ENCODE results near the gene CCL25.
"Not testable (repeated sequence)": the region's sequence is repeated elsewhere in the genome, so short reads cannot be mapped to it uniquely, and the experiment has no call there.

Gene CCL25

DNA sequence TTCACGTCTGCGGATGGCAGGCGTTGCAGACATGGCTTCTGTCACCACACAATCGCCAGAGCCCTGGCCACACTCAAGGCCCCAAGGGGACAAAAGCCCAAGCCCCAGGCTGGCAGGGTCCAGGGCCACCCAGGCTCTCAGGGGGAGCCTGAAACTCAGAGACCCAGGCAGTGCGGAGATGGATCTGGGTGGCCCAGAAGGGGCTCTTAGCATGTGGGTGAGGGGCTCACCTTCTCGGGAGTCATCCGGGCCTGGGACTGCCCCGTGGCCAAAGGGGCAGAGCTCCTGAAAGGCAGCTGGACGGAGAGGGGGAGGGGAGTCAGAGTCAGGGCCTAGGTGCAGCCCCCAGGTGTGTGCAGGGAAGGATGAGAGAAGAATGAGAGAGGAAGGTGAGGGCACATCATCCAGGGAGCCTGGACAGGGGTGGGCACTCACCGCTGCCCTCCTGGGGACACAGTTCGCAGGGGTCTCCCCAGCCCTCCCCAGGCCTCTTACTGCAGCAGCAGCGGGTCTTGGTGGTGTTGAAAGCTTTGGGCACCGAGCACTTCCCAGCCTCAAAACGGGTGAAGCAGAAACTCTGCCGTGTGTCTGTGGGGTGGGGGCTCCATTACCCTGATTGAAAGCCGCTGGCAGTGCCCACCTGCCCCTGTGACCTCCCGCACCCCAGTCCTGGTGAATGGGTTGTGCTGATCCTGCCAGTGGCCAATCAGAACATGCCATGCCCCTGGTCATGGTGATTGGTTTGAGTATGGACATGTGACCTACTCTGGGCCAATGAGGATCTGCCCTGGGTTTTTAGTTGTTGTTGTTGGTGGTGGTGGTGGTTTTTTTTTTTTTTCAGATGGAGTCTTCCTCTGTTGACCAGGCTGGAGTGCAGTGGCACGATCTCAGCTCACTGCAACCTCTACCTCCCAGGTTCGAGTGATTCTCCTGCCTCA is 37.4 kb downstream of the CCL25 start:
- peaks cover 65% of the 10 kb centered on the region for H3K36me3 ChIP-seq (ENCODE audit: insufficient read depth, low read length)
- H3K9ac ChIP-seq (ENCODE audit: low read depth, low read length), result no peak overlapping the region
- no peaks in the 10 kb centered on the region for H3K27me3 ChIP-seq (ENCODE audit: insufficient read depth, low read length)
- no peaks in the 10 kb centered on the region for H3K4me1 ChIP-seq (ENCODE audit: insufficient read depth, low read length)
- H3K9me3 ChIP-seq (ENCODE audit: insufficient read depth, low read depth, low read length), result peaks cover 2% of the 10 kb centered on the region; the same call in 1 of the 2 replicates
- H3K27ac ChIP-seq (ENCODE audit: low read depth, low read length), result peak overlapping the region; percentile 18; the same call in 1 of the 2 replicates
- H3K4me3 ChIP-seq (ENCODE audit: low read length), result no peak overlapping the region
- whole genome bisulfite sequencing, result 92% methylated on average over 19 of the region's 19 CpGs

GRCh38 chr19:8090950-8091349 is 38.4 kb downstream of the CCL25 start:
- Histone ChIP-seq H3K36me3 (ENCODE audit: insufficient read depth, low read length) (peaks cover 75% of the 10 kb centered on the region), H3K9ac (ENCODE audit: low read depth, low read length) (no peak overlapping the region), H3K4me1 (ENCODE audit: insufficient read depth, low read length) (no peaks in the 10 kb centered on the region), H3K9me3 (ENCODE audit: insufficient read depth, low read depth, low read length) (peaks cover 11% of the 10 kb centered on the region), H3K27ac (ENCODE audit: low read depth, low read length) (no peak overlapping the region), H3K27me3 (ENCODE audit: insufficient read depth, low read length) (no peaks in the 10 kb centered on the region), H3K4me3 (ENCODE audit: low read length) (no peak overlapping the region)
- 92% methylated on average over 2 of the region's 2 CpGs for WGBS

- Histone ChIP-seq H3K27me3 (ENCODE audit: insufficient read depth, low read length) (no peaks in the 10 kb centered on the region), H3K4me1 (ENCODE audit: insufficient read depth, low read length) (no peaks in the 10 kb centered on the region), H3K27ac (ENCODE audit: low read depth, low read length) (no peak overlapping the region), H3K9ac (ENCODE audit: low read depth, low read length) (no peak overlapping the region), H3K9me3 (ENCODE audit: insufficient read depth, low read depth, low read length) (peaks cover 25% of the 10 kb centered on the region), H3K4me3 (ENCODE audit: low read length) (no peak overlapping the region), H3K36me3 (ENCODE audit: insufficient read depth, low read length) (peaks cover 85% of the 10 kb centered on the region)
- 95% methylated on average over 2 of the region's 2 CpGs for WGBS
Measured at GRCh38 chr19:8093740-8094139, 41.2 kb downstream of the CCL25 start.

DNA sequence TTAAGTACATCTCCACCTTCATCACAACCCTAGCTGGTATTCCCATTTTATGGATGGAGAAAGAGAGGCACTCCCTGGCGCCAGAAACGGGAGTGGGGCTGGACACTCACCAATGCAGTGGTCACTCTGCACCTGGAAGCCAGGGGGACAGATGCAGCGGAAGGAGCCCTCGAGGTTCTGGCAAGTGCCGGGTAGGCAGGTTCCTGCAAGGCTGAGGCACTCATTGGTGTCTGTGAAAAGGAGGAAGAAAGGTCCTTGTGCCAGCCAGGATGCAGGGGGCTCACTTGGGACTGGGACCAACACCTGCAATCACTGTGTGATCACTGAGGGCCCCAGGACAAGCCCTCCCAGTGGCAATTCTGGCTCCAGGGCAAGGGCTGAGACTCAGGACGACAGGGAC is 41.8 kb downstream of the CCL25 start:
- Histone ChIP-seq H3K27me3 (ENCODE audit: insufficient read depth, low read length) (no peaks in the 10 kb centered on the region), H3K9ac (ENCODE audit: low read depth, low read length) (no peak overlapping the region), H3K4me3 (ENCODE audit: low read length) (no peak overlapping the region), H3K36me3 (ENCODE audit: insufficient read depth, low read length) (peaks cover 82% of the 10 kb centered on the region), H3K9me3 (ENCODE audit: insufficient read depth, low read depth, low read length) (peaks cover 23% of the 10 kb centered on the region), H3K4me1 (ENCODE audit: insufficient read depth, low read length) (no peaks in the 10 kb centered on the region), H3K27ac (ENCODE audit: low read depth, low read length) (no peak overlapping the region)
- WGBS, result 83% methylated on average over 6 of the region's 6 CpGs

DNA sequence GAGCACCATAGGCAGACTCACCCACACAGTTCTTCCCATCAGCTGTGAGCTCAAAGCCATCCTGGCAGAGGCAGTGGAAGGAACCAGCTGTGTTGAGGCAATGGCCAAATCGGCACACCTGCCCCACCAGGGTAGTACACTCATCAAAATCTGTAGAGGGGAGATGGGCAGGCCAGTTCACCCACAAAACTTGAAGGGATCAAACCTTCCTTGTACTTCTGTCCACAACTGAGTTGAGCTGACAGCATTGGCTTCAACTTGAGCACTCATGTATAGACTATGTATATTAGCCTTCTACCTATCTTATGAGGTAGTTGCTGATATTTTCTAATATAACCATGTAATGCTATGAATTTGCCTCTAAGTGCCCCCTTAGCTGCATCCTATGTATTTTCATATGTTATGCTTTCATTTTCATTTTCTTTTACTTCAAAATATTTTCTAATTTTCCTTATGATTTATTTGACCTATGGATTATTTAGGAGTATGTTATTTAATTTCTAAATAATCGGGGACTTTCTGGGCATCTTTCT is 42.9 kb downstream of the CCL25 start:
- Histone ChIP-seq H3K4me3 (ENCODE audit: low read length) (no peak overlapping the region), H3K9me3 (ENCODE audit: insufficient read depth, low read depth, low read length) (peaks cover 23% of the 10 kb centered on the region), H3K4me1 (ENCODE audit: insufficient read depth, low read length) (no peaks in the 10 kb centered on the region), H3K27me3 (ENCODE audit: insufficient read depth, low read length) (no peaks in the 10 kb centered on the region), H3K27ac (ENCODE audit: low read depth, low read length) (no peak overlapping the region), H3K36me3 (ENCODE audit: insufficient read depth, low read length) (peaks cover 72% of the 10 kb centered on the region), H3K9ac (ENCODE audit: low read depth, low read length) (no peak overlapping the region)
- 85% methylated on average over 2 of the region's 2 CpGs for WGBS

DNA sequence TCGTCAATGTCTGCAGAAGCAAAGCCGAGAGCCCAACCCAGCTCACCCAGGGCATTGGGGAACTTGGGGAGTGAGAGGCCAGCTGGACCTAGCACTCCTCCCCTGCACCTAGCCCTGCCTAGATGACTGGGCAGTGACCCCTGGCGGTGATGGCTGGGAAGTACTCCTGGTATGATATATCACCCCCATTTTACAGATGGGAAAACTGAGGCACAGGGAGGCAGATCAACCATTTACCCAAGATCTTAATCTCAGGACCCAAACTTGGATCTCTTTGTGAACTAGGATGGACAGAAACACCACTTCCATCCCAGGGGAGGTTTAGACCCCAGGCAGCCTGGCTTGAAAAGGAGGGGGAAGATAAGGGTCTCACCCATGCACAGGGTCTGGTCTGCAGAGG is 43.5 kb downstream of the CCL25 start:
- Histone ChIP-seq H3K27me3 (ENCODE audit: insufficient read depth, low read length) (no peaks in the 10 kb centered on the region), H3K4me3 (ENCODE audit: low read length) (no peak overlapping the region), H3K9ac (ENCODE audit: low read depth, low read length) (no peak overlapping the region), H3K4me1 (ENCODE audit: insufficient read depth, low read length) (no peaks in the 10 kb centered on the region), H3K9me3 (ENCODE audit: insufficient read depth, low read depth, low read length) (peaks cover 23% of the 10 kb centered on the region), H3K36me3 (ENCODE audit: insufficient read depth, low read length) (peaks cover 71% of the 10 kb centered on the region), H3K27ac (ENCODE audit: low read depth, low read length) (no peak overlapping the region)
- 91% methylated on average over 3 of the region's 3 CpGs for WGBS

- no peaks in the 10 kb centered on the region for H3K27me3 ChIP-seq (ENCODE audit: insufficient read depth, low read length)
- H3K4me1 ChIP-seq (ENCODE audit: insufficient read depth, low read length), result no peaks in the 10 kb centered on the region
- no peak overlapping the region for H3K4me3 ChIP-seq (ENCODE audit: low read length)
- WGBS, result 92% methylated on average over 9 of the region's 10 CpGs
- H3K9ac ChIP-seq (ENCODE audit: low read depth, low read length), result no peak overlapping the region
- no peak overlapping the region for H3K27ac ChIP-seq (ENCODE audit: low read depth, low read length)
- H3K9me3 ChIP-seq (ENCODE audit: insufficient read depth, low read depth, low read length), result peaks cover 23% of the 10 kb centered on the region
- peaks cover 72% of the 10 kb centered on the region for H3K36me3 ChIP-seq (ENCODE audit: insufficient read depth, low read length)
Measured at GRCh38 chr19:8097198-8097597, 44.6 kb downstream of the CCL25 start.

GRCh38 chr19:8097681-8098567 is 45.4 kb downstream of the CCL25 start:
- H3K27me3 ChIP-seq (ENCODE audit: insufficient read depth, low read length), result no peaks in the 10 kb centered on the region
- 82% methylated on average over 5 of the region's 5 CpGs for WGBS
- H3K9me3 ChIP-seq (ENCODE audit: insufficient read depth, low read depth, low read length), result peaks cover 23% of the 10 kb centered on the region
- no peak overlapping the region for H3K27ac ChIP-seq (ENCODE audit: low read depth, low read length)
- no peaks in the 10 kb centered on the region for H3K4me1 ChIP-seq (ENCODE audit: insufficient read depth, low read length)
- no peak overlapping the region for H3K9ac ChIP-seq (ENCODE audit: low read depth, low read length)
- H3K36me3 ChIP-seq (ENCODE audit: insufficient read depth, low read length), result peaks cover 76% of the 10 kb centered on the region
- no peak overlapping the region for H3K4me3 ChIP-seq (ENCODE audit: low read length)

GRCh38 chr19:8101311-8101710 is 48.8 kb downstream of the CCL25 start:
- 90% methylated on average over 4 of the region's 4 CpGs for WGBS
- Histone ChIP-seq H3K36me3 (ENCODE audit: insufficient read depth, low read length) (peaks cover 64% of the 10 kb centered on the region), H3K27ac (ENCODE audit: low read depth, low read length) (no peak overlapping the region), H3K9me3 (ENCODE audit: insufficient read depth, low read depth, low read length) (peaks cover 10% of the 10 kb centered on the region), H3K4me1 (ENCODE audit: insufficient read depth, low read length) (no peaks in the 10 kb centered on the region), H3K9ac (ENCODE audit: low read depth, low read length) (no peak overlapping the region), H3K4me3 (ENCODE audit: low read length) (no peak overlapping the region), H3K27me3 (ENCODE audit: insufficient read depth, low read length) (no peaks in the 10 kb centered on the region)

DNA sequence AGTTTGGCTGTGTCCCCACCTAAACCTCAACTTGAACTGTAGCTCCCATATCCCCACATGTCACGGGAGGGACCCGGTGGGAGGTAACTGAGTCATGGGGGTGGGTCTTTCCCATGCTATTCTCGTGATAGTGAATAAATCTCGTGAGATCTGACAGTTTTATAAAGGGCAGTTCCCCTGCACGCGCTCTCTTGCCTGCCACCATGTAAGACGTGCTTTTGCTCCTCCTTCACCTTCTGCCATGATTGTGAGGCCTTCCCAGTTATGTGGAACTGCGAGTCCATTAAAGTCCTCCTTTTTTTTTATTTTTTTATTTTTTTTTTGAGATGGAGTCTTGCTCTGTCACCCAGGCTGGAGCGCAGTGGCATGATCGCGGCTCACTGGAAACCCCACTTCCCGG is 49.4 kb downstream of the CCL25 start:
- 85% methylated on average over 11 of the region's 12 CpGs for WGBS
- H3K27ac ChIP-seq (ENCODE audit: low read depth, low read length); H3K27me3 ChIP-seq (ENCODE audit: insufficient read depth, low read length); H3K9ac ChIP-seq (ENCODE audit: low read depth, low read length); H3K4me3 ChIP-seq (ENCODE audit: low read length); H3K9me3 ChIP-seq (ENCODE audit: insufficient read depth, low read depth, low read length); H3K4me1 ChIP-seq (ENCODE audit: insufficient read depth, low read length): not testable (repeated sequence)
- peaks cover 64% of the 10 kb centered on the region for H3K36me3 ChIP-seq (ENCODE audit: insufficient read depth, low read length)

DNA sequence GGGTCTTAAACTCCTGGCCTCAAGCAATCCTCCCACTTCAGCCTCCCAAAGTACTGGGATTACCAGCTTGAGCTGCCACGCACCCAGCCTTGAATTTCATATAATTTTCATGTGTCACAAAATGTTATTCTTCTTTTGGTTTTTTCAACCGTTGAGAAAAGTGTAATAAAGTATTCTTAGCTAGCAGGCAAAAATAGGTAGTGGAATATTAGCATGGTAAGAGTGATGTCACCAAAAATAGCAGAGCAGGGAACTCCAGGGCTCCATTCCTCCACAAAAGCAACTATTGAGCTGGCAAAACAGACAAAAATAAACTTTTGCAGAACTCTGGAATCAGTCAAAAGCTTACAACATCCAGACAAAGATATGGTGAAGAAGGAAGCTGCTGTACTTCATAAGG is 52.9 kb downstream of the CCL25 start:
- Histone ChIP-seq H3K27ac (ENCODE audit: low read depth, low read length) (no peak overlapping the region), H3K4me1 (ENCODE audit: insufficient read depth, low read length) (no peaks in the 10 kb centered on the region), H3K9me3 (ENCODE audit: insufficient read depth, low read depth, low read length) (no peaks in the 10 kb centered on the region), H3K4me3 (ENCODE audit: low read length) (no peak overlapping the region), H3K9ac (ENCODE audit: low read depth, low read length) (no peak overlapping the region), H3K36me3 (ENCODE audit: insufficient read depth, low read length) (peaks cover 71% of the 10 kb centered on the region), H3K27me3 (ENCODE audit: insufficient read depth, low read length) (no peaks in the 10 kb centered on the region)
- 81% methylated on average over 2 of the region's 2 CpGs for WGBS

Data from HUES64 (cell line).